ENCODE results near the gene RAB18.

DNA sequence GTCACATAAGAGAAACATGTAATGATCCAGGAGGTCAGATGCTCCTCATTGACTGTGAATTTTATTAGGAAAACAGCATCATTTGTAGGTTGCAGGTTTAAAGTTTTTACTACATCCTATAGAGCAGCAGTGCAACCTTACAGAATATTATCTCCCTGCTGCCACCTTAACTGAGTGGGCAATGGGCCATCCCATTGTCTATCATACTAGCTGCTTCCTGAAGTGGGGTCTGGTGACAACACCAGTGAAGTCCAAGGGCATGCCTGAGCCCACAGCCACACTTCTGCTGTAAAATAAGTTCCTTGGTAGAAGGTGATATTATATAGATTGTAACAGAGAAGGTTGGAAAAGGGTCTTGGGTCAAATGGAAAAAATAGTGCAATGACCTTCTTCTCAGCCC, 4.0 kb upstream of the RAB18 start:
- TF ChIP-seq CTCF (IDR thresholded peaks at IDR 0.05) (no peak), ZFX (IDR thresholded peaks at IDR 0.05; ENCODE audit: borderline replicate concordance) (no peak)

Measured in 22Rv1 (cell line).